ENCODE data around the gene BTBD17. TPM values are rescaled to one million over a fixed set of nuclear protein-coding genes. Genes with fewer than 3 reads are reported as not detected.

Gene BTBD17
- total RNA-seq, 4 donors from 2014 or later = not detected

GRCh38 chr17:74336307-74336706 lies 25.4 kb downstream of the BTBD17 start:
- in situ Hi-C loops (cut with MboI; ENCODE audit: low sequenced_read_pairs in 4 of 4) = no loop called here
- peaks cover 0 to 11% (median 0%) of the 10 kb centered on the region in 3 donors for H3K27me3 ChIP-seq

GRCh38 chr17:74335529-74336062 lies 26.1 kb downstream of the BTBD17 start:
- Histone ChIP-seq H3K27me3 (peaks cover 0 to 11% (median 0%) of the 10 kb centered on the region in 3 donors), H3K9me3 (no peaks in the 10 kb centered on the region), H3K4me1 (no peaks in the 10 kb centered on the region), H3K4me3 (no peak overlapping the region), H3K27ac (no peak overlapping the region), H3K36me3 (no peaks in the 10 kb centered on the region)
- TF ChIP-seq CTCF (IDR thresholded peaks at IDR 0.05 in 4 of 5, conservative IDR thresholded peaks at IDR 0.05 in 1 of 5) (no peak), POLR2A (IDR thresholded peaks at IDR 0.05) (no peak)
- ATAC-seq (no peak), DNase-seq (no peak)
- intact Hi-C loops (cut with DNase I; ENCODE audit: low total_unique reads) (no loop called here), in situ Hi-C loops (cut with MboI; ENCODE audit: low sequenced_read_pairs in 4 of 4) (no loop called here)

More at GRCh38 chr17:74336307-74336706, 25.4 kb downstream of the BTBD17 start:
- Histone ChIP-seq H3K9me3 (no peaks in the 10 kb centered on the region), H3K27ac (no peak overlapping the region), H3K4me1 (no peaks in the 10 kb centered on the region), H3K4me3 (no peak overlapping the region), H3K36me3 (no peaks in the 10 kb centered on the region)
- DNase-seq = no peak
- TF ChIP-seq CTCF (IDR thresholded peaks at IDR 0.05 in 4 of 5, conservative IDR thresholded peaks at IDR 0.05 in 1 of 5) (no peak), POLR2A (IDR thresholded peaks at IDR 0.05) (no peak)
- no peak for ATAC-seq
- intact Hi-C loops (cut with DNase I; ENCODE audit: low total_unique reads) = no loop called here

- no peak for TF ChIP-seq POLR2A (IDR thresholded peaks at IDR 0.05)
- TF ChIP-seq CTCF (IDR thresholded peaks at IDR 0.05 in 4 of 5, conservative IDR thresholded peaks at IDR 0.05 in 1 of 5) = no peak
- H3K4me1 ChIP-seq = no peaks in the 10 kb centered on the region
- no peak for ATAC-seq
- peaks cover 0 to 11% (median 0%) of the 10 kb centered on the region in 3 donors for H3K27me3 ChIP-seq
- no peak overlapping the region for H3K4me3 ChIP-seq
- H3K27ac ChIP-seq = no peak overlapping the region
- no peak for DNase-seq
- no peaks in the 10 kb centered on the region for H3K9me3 ChIP-seq
- no peaks in the 10 kb centered on the region for H3K36me3 ChIP-seq
- in situ Hi-C loops (cut with MboI; ENCODE audit: low sequenced_read_pairs in 4 of 4) = no loop called here
- intact Hi-C loops (cut with DNase I; ENCODE audit: low total_unique reads) = no loop called here
Measured at GRCh38 chr17:74334393-74335039, 27.2 kb downstream of the BTBD17 start.

- DNase-seq (no peak), ATAC-seq (no peak)
- intact Hi-C loops (cut with DNase I; ENCODE audit: low total_unique reads) = no loop called here
- Histone ChIP-seq H3K4me1 (no peaks in the 10 kb centered on the region), H3K36me3 (no peaks in the 10 kb centered on the region), H3K9me3 (no peaks in the 10 kb centered on the region), H3K27me3 (peaks cover 0 to 9% (median 0%) of the 10 kb centered on the region in 3 donors), H3K27ac (no peak overlapping the region), H3K4me3 (no peak overlapping the region)
- TF ChIP-seq POLR2A (IDR thresholded peaks at IDR 0.05) (no peak), CTCF (IDR thresholded peaks at IDR 0.05 in 4 of 5, conservative IDR thresholded peaks at IDR 0.05 in 1 of 5) (no peak)
- in situ Hi-C loops (cut with MboI; ENCODE audit: low sequenced_read_pairs in 4 of 4) = no loop called here
Measured at GRCh38 chr17:74332763-74333283, 28.8 kb downstream of the BTBD17 start.

Data from gastrocnemius medialis (tissue), 4 donors.